Endothelial cell of umbilical vein (primary cell): Measurements from ENCODE around the gene UQCRFS1. TPM values are rescaled to one million over a fixed set of nuclear protein-coding genes. Genes with fewer than 3 reads are reported as not detected.
"Not testable (repeated sequence)": the region's sequence is repeated elsewhere in the genome, so short reads cannot be mapped to it uniquely, and the experiment has no call there.

Experiments used
- BruUV-seq: library from RNA; stranded (reverse); fragments of 400-500 nt; replicated peaks from 2 replicates; lab custom pipeline; 2021; lab: Mats Ljungman, UMichigan
- CTCF ChIA-PET: fragments of 300-600, 350-600 bp; sonication (Branson Sonifier 250); formaldehyde crosslinking; loops from one replicate; lab custom pipeline; 2021; ENCODE audit warnings: antibody characterized with exemption, inconsistent platforms; lab: Charles Lee
- POLR2A ChIA-PET: fragments of 300-600, 350-600 bp; sonication (Branson Sonifier 250); formaldehyde crosslinking; loops from one replicate; lab custom pipeline; 2021; ENCODE audit warnings: antibody characterized with exemption, inconsistent platforms; lab: Charles Lee
- DNase-seq: peaks from one replicate; pipeline ENCODE4 v3.0.0-alpha.2; 2011; ENCODE audit warnings: low read depth, low spot score
- FAIRE-seq: peaks from 2 replicates; lab custom pipeline; 2011; peaks lifted over from hg19 to GRCh38; lab: Jason Lieb, UNC
- H2AFZ ChIP-seq: 2 replicates; pipeline ENCODE4 v1.6.0; 2012; ENCODE audit warnings: low read depth, low read length, control low read depth, inconsistent platforms
- H3K27ac ChIP-seq: 2 replicates; pipeline ENCODE4 v1.5.1; 2011; ENCODE audit warnings: low read depth, mild to moderate bottlenecking, control low read depth, low read length, moderate library complexity; ENCODE audit not compliant: insufficient read depth
- H3K27me3 ChIP-seq, 2 experiments: 2 replicates each; pipeline versions ENCODE4 v1.6.0 to v1.6.1; 2011; ENCODE audit warnings: low read length in 2 of 2, mixed read lengths in 1 of 2; ENCODE audit not compliant: control insufficient read depth in 2 of 2, insufficient read depth in 2 of 2
- H3K36me3 ChIP-seq, 2 experiments: 2 replicates in 1 of 2; 3 replicates in 1 of 2; pipeline ENCODE4 v1.5.1; 2011; ENCODE audit warnings: low read length in 2 of 2, mild to moderate bottlenecking in 1 of 2, moderate library complexity in 1 of 2; ENCODE audit not compliant: control insufficient read depth in 2 of 2, insufficient read depth in 2 of 2; ENCODE audit errors: extremely low read depth in 1 of 2
- H3K4me1 ChIP-seq: 3 replicates; pipeline ENCODE4 v1.5.1; 2011; ENCODE audit warnings: mild to moderate bottlenecking, low read length; ENCODE audit not compliant: control insufficient read depth, insufficient read depth; ENCODE audit errors: extremely low read depth
- H3K4me2 ChIP-seq: 2 replicates; pipeline ENCODE4 v1.6.1; 2011; ENCODE audit warnings: low read length, control low read depth, mixed read lengths; ENCODE audit not compliant: insufficient read depth
- H3K4me3 ChIP-seq, 3 experiments: fragments of 200-600 bp in 1 of 3; sonication (generic), shearing (Covaris generic) in 1 of 3; replicated peaks in 1 of 3; 2 replicates each; pipeline ENCODE4 v1.5.1; 2011 to 2016; ENCODE audit warnings: control low read depth in 3 of 3, low read length in 3 of 3, mild to moderate bottlenecking in 2 of 3, inconsistent platforms in 1 of 3, low read depth in 1 of 3, moderate library complexity in 1 of 3; ENCODE audit not compliant: insufficient read depth in 1 of 3
- H3K79me2 ChIP-seq: 2 replicates; pipeline ENCODE4 v1.6.0; 2012; ENCODE audit warnings: low read length, inconsistent platforms; ENCODE audit not compliant: control insufficient read depth, insufficient read depth
- H3K9ac ChIP-seq: replicated peaks from 2 replicates; pipeline ENCODE3; 2011; ENCODE audit warnings: low read length, control low read depth; ENCODE audit not compliant: insufficient read depth; ENCODE audit errors: extremely low read depth
- H3K9me1 ChIP-seq: replicated peaks from 3 replicates; pipeline ENCODE4 v1.6.0; 2011; ENCODE audit warnings: mild to moderate bottlenecking, low read length; ENCODE audit not compliant: control insufficient read depth, insufficient read depth; ENCODE audit errors: extremely low read depth
- H3K9me3 ChIP-seq: replicated peaks from 2 replicates; pipeline ENCODE4 v1.5.1; 2012; ENCODE audit warnings: low read length, inconsistent platforms; ENCODE audit not compliant: control insufficient read depth, insufficient read depth
- H4K20me1 ChIP-seq: replicated peaks from 2 replicates; pipeline ENCODE3; 2011; ENCODE audit warnings: mild to moderate bottlenecking, low read length; ENCODE audit not compliant: control insufficient read depth, insufficient read depth; ENCODE audit errors: extremely low read depth
- MAX ChIP-seq: IDR thresholded peaks from 2 replicates; pipeline ENCODE4 v1.6.1; 2011; ENCODE audit not compliant: insufficient read depth, insufficient read length
- POLR2A ChIP-seq: IDR thresholded peaks from 2 replicates; pipeline ENCODE4 v1.6.1; 2012; ENCODE audit warnings: low read depth, mild to moderate bottlenecking, control low read depth, low read length
- dilution Hi-C: fragments of 300-500 bp; cut with MboI; formaldehyde crosslinking; loops from one replicate; pipeline ENCODE4 v1.15.0; 2019; ENCODE audit warnings: low sequenced_read_pairs; ENCODE audit not compliant: extremely low pct_ligation_motif_present
- intact Hi-C: fragments of 100-400 bp; cut with micrococcal nuclease; formaldehyde crosslinking; loops from one replicate; pipeline ENCODE4 v1.10.0; 2022
- polyA plus RNA-seq, 4 experiments: library from polyadenylated mRNA; depleted of rRNA in 3 of 4; stranded (reverse) in 3 of 4; unstranded in 1 of 4; fragments of >200 nt; gene quantifications; 2 replicates each; pipeline versions ENCODE4 v1.2.1 to v1.2.3, GENCODE V29; 2011 to 2012; ENCODE audit warnings: missing spikeins in 1 of 4
- total RNA-seq: library from RNA; stranded (reverse); gene quantifications from 2 replicates; pipeline ENCODE4 v1.2.3, GENCODE V29; 2021

Gene UQCRFS1
- total and polyA plus RNA-seq, 2 donors (not counting 3 experiments of a cell fraction or from before 2014, with no cell fraction given), result 28.2 to 33.8 TPM

DNA sequence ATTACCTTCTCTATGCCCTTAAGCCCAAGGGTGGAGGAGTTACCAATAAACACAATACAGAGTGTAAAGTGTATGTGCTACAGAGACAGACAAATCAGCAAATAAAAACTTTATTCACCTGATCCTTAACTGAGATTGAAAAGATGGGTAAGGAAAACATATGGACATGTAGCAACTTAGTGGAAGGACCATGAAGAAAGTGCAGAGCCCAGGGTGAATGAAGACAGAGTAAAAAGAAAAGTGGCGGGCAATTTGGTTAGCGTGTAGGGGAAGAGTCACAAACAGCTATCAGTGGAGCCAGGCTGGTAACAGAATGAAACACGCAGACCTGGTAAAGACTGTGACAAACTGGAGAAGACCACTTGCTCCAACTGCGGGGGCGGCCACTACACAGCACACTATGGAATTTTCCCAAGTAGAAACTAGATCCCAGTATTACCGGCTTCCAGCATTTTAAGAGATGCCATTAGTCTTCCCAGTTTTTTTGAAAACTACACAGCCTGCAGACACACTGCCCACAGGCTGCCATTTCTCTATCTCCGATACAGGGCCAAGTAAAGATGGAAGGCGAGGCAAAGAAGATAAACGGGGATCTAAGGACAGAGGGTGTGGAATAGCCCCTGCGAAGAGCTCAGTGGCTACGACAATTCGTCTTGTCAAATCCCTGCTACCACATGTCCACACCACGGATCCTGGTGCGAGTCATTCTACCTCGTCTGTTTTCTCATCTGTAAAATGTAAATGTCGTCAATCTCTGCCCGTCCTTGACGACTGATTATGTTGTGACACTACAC lies 1.2 kb downstream of the UQCRFS1 start:
- intact Hi-C loops, result no loop called here
- Histone ChIP-seq H3K27me3 (no peaks in the 10 kb centered on the region), H3K36me3 (peaks cover 0 to 4% of the 10 kb centered on the region in 2 experiments), H3K4me3 (peak overlapping the region; percentile 95 to 96 (median 96)), H3K4me1 (peaks cover 11% of the 10 kb centered on the region), H3K9me3 (no peaks in the 10 kb centered on the region), H4K20me1 (peaks cover 14% of the 10 kb centered on the region), H3K4me2 (peak overlapping the region; percentile 69), H3K9me1 (no peaks in the 10 kb centered on the region), H3K27ac (peak overlapping the region; percentile 85), H3K79me2 (peaks cover 48% of the 10 kb centered on the region), H3K9ac (peak overlapping the region; percentile 98), H2AFZ (no peak overlapping the region)
- BruUV-seq, result TSS peak; percentile 43
- ChIA-PET CTCF (no interaction called here), POLR2A (no interaction called here)
- dilution Hi-C loops, result no loop called here
- TF ChIP-seq POLR2A, result peak; percentile 26
- no peak for TF ChIP-seq MAX
- DNase-seq, result no peak
- no peak for FAIRE-seq

DNA sequence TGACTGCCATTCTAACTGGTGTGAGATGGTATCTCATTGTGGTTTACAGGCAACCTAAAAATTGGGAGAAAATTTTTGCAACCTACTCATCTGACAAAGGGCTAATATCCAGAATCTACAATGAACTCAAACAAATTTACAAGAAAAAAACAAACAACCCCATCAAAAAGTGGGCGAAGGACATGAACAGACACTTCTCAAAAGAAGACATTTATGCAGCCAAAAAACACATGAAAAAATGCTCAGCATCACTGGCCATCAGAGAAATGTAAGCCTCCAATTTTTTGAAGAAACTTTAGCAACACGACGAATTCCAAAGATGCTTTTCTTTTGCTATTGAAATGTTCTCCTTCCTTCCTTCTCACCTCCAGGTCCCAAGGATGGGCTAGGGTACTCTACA lies 1.9 kb downstream of the UQCRFS1 start:
- dilution Hi-C loops, FAIRE-seq, intact Hi-C loops, BruUV-seq, CTCF ChIA-PET, POLR2A ChIA-PET, H3K36me3 ChIP-seq, H2AFZ ChIP-seq, H3K9me1 ChIP-seq, DNase-seq, H3K27me3 ChIP-seq, H3K9ac ChIP-seq, H3K27ac ChIP-seq, H3K9me3 ChIP-seq: not testable (repeated sequence)
- peak overlapping the region; percentile 69 for H3K4me2 ChIP-seq
- H3K4me1 ChIP-seq, result peaks cover 11% of the 10 kb centered on the region
- peaks cover 52% of the 10 kb centered on the region for H3K79me2 ChIP-seq
- H4K20me1 ChIP-seq, result peaks cover 14% of the 10 kb centered on the region
- peak overlapping the region in 1 of 3 experiments; percentile 96 for H3K4me3 ChIP-seq

- H3K9ac ChIP-seq, H3K9me3 ChIP-seq, H3K4me3 ChIP-seq, BruUV-seq, H2AFZ ChIP-seq, FAIRE-seq, CTCF ChIA-PET, intact Hi-C loops, H3K4me2 ChIP-seq, dilution Hi-C loops, POLR2A ChIA-PET, H3K27me3 ChIP-seq, H3K9me1 ChIP-seq, H3K27ac ChIP-seq, H3K36me3 ChIP-seq, DNase-seq: not testable (repeated sequence)
- H4K20me1 ChIP-seq, result peaks cover 16% of the 10 kb centered on the region
- H3K79me2 ChIP-seq, result peaks cover 52% of the 10 kb centered on the region
- H3K4me1 ChIP-seq, result peaks cover 11% of the 10 kb centered on the region
Measured at GRCh38 chr19:29210502-29210901, 2.4 kb downstream of the UQCRFS1 start.
